Esophagus squamous epithelium (tissue), 5 donors: ENCODE results near the gene CTIF. TPM values are rescaled to one million over a fixed set of nuclear protein-coding genes. Genes with fewer than 3 reads are reported as not detected.

Experiments
- DNase-seq: peaks from one replicate; lab custom pipeline; 2025; lab: John Stamatoyannopoulos, UW
- H3K27ac ChIP-seq, 4 donors: fragments of 200-600 bp; sonication (generic); one replicate each; pipeline ENCODE4 v1.5.1; 2016 to 2019; ENCODE audit warnings: mild to moderate bottlenecking in 1 of 4
- H3K27me3 ChIP-seq, 4 donors: fragments of 200-600 bp; sonication (generic); 1 replicate in 3 of 4; 2 replicates in 1 of 4; pipeline versions ENCODE4 v1.5.1 to v1.6.0; 2017 to 2021; ENCODE audit warnings: antibody characterized with exemption in 1 of 4
- H3K36me3 ChIP-seq, 3 donors: fragments of 200-600 bp; sonication (generic); one replicate each; pipeline ENCODE4 v1.5.1; 2016 to 2019
- H3K4me1 ChIP-seq, 3 donors: fragments of 200-600 bp; sonication (generic); one replicate each; pipeline ENCODE4 v1.5.1; 2017 to 2019
- H3K4me3 ChIP-seq, 4 donors: fragments of 200-600 bp; sonication (generic); 1 replicate in 3 of 4; 2 replicates in 1 of 4; pipeline ENCODE4 v1.5.1; 2016 to 2019; ENCODE audit warnings: mild to moderate bottlenecking in 2 of 4, moderate library complexity in 1 of 4
- H3K9me3 ChIP-seq, 3 donors: fragments of 200-600 bp; sonication (generic); one replicate each; pipeline ENCODE4 v1.5.1; 2016 to 2019
- POLR2A ChIP-seq, 4 donors: fragments of 450-650 bp; IDR thresholded peaks; one replicate each; pipeline ENCODE4 v1.6.1; 2017; ENCODE audit warnings: antibody characterized with exemption in 4 of 4, mild to moderate bottlenecking in 4 of 4, moderate library complexity in 3 of 4
- WGBS, 2 donors: methylation state at CpG; one replicate each; pipeline ENCODE4 v1.1.5; 2018; 5-methylcytosine and 5-hydroxymethylcytosine counted together
- intact Hi-C: fragments of 100-400 bp; cut with DNase I; formaldehyde crosslinking; loops from one replicate; pipeline ENCODE4 v1.15.0; 2022
- total RNA-seq, 4 donors: library from RNA; depleted of rRNA; stranded (reverse); fragments of >200 nt; gene quantifications; one replicate each; pipeline ENCODE4 v1.1.0, GENCODE V29; 2016
- TF ChIP-seq, protein P1 (sequence below), 6 experiments: fragments of 450-650 bp in 4 of 6; fragments of 200-600 bp in 2 of 6; sonication (generic) in 2 of 6; IDR thresholded peaks; one replicate each; pipeline ENCODE4 v1.5.1; 2016 to 2019; ENCODE audit warnings: antibody characterized with exemption in 6 of 6, mild to moderate bottlenecking in 4 of 6, moderate library complexity in 4 of 6
- donor health status: DM: yes; HTN: yes; CAD: no.

Gene CTIF
- total RNA-seq, 4 donors from 2014 or later = 4.7 to 24.2 (median 10.2) TPM

DNA sequence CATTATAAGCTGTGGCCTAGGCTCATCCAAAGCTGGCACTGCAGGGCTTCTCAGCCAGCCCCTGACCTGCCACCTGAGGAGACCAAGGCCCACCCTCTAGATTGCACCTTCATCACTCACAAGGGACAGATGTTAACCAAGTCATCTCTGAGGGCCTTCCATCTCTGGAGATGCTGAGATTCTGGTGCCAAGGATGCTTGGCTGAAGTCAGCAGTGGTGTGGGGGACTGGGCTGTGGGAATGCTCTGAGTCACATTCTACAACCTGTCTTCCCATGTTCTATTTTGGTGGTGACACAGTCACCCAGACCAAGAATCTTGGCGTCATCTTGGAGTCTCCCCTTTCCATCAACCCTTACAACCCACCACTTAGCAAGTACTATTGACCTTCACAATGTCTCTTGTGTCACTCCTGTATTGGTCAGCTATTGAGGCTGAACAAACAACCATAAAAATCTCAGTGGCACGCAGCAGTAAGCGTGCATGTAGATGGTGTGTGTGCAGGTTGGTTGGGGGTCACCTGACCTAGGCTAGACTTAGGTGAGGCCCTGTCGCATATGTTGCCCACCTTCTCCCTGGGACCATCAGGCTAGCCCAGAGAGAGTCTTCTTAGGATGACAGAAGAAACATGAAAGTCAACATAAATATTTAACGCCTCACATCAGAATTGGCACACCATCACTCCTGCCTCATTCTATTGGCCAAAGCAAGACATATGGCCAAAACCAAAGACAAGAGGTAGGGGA, 276.9 kb downstream of the CTIF start:
- Histone ChIP-seq H3K4me1 (peaks cover 10 to 22% (median 12%) of the 10 kb centered on the region in 3 donors), H3K27ac (no peak overlapping the region), H3K27me3 (no peaks in the 10 kb centered on the region), H3K36me3 (peaks cover 0 to 44% (median 0%) of the 10 kb centered on the region in 3 donors), H3K4me3 (no peak overlapping the region), H3K9me3 (no peaks in the 10 kb centered on the region)
- 89 to 100% methylated on average over 5 of the region's 5 CpGs for WGBS, 2 donors
- intact Hi-C loops = no loop called here
- no peak for TF ChIP-seq POLR2A (IDR thresholded peaks at IDR 0.05)
- TF ChIP-seq, protein P1, sequence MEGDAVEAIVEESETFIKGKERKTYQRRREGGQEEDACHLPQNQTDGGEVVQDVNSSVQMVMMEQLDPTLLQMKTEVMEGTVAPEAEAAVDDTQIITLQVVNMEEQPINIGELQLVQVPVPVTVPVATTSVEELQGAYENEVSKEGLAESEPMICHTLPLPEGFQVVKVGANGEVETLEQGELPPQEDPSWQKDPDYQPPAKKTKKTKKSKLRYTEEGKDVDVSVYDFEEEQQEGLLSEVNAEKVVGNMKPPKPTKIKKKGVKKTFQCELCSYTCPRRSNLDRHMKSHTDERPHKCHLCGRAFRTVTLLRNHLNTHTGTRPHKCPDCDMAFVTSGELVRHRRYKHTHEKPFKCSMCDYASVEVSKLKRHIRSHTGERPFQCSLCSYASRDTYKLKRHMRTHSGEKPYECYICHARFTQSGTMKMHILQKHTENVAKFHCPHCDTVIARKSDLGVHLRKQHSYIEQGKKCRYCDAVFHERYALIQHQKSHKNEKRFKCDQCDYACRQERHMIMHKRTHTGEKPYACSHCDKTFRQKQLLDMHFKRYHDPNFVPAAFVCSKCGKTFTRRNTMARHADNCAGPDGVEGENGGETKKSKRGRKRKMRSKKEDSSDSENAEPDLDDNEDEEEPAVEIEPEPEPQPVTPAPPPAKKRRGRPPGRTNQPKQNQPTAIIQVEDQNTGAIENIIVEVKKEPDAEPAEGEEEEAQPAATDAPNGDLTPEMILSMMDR (IDR thresholded peaks at IDR 0.05) = no peak
- DNase-seq = no peak

- TF ChIP-seq, protein P1 (IDR thresholded peaks at IDR 0.05) = no peak
- no peak for TF ChIP-seq POLR2A (IDR thresholded peaks at IDR 0.05)
- no peak overlapping the region for H3K27ac ChIP-seq
- no peaks in the 10 kb centered on the region for H3K9me3 ChIP-seq
- H3K36me3 ChIP-seq = peaks cover 0 to 49% (median 0%) of the 10 kb centered on the region in 3 donors
- intact Hi-C loops = no loop called here
- H3K4me1 ChIP-seq = peaks cover 10 to 22% (median 12%) of the 10 kb centered on the region in 3 donors
- 58 to 75% methylated on average over 5 to 7 of the region's 7 CpGs for WGBS, 2 donors
- no peaks in the 10 kb centered on the region for H3K27me3 ChIP-seq
- DNase-seq = no peak
- H3K4me3 ChIP-seq = no peak overlapping the region
These were observed 277.7 kb downstream of the CTIF start for GRCh38 chr18:48816554-48816953.

GRCh38 chr18:48817021-48817461, 278.2 kb downstream of the CTIF start:
- intact Hi-C loops = no loop called here
- no peak for TF ChIP-seq POLR2A (IDR thresholded peaks at IDR 0.05)
- TF ChIP-seq, protein P1 (IDR thresholded peaks at IDR 0.05) = no peak
- H3K4me1 ChIP-seq = peaks cover 10 to 22% (median 12%) of the 10 kb centered on the region in 3 donors
- no peaks in the 10 kb centered on the region for H3K27me3 ChIP-seq
- DNase-seq = no peak
- no peak overlapping the region for H3K4me3 ChIP-seq
- peaks cover 0 to 49% (median 0%) of the 10 kb centered on the region in 3 donors for H3K36me3 ChIP-seq
- H3K9me3 ChIP-seq = no peaks in the 10 kb centered on the region
- 40 to 90% methylated on average over 2 of the region's 17 CpGs for WGBS, 2 donors
- H3K27ac ChIP-seq = no peak overlapping the region

GRCh38 chr18:48818329-48819254, 279.8 kb downstream of the CTIF start:
- TF ChIP-seq, protein P1 (IDR thresholded peaks at IDR 0.05) = no peak
- TF ChIP-seq POLR2A (IDR thresholded peaks at IDR 0.05) = no peak
- peaks cover 9 to 21% (median 10%) of the 10 kb centered on the region in 3 donors for H3K4me1 ChIP-seq
- WGBS, 2 donors = 86 to 88% methylated on average over 17 of the region's 18 CpGs
- H3K4me3 ChIP-seq = no peak overlapping the region
- no peaks in the 10 kb centered on the region for H3K27me3 ChIP-seq
- DNase-seq = no peak
- H3K36me3 ChIP-seq = peaks cover 0 to 49% (median 0%) of the 10 kb centered on the region in 3 donors
- H3K9me3 ChIP-seq = no peaks in the 10 kb centered on the region
- intact Hi-C loops = no loop called here
- no peak overlapping the region for H3K27ac ChIP-seq
